K562 (cell line): ENCODE data around the gene TMEM60. TPM values are rescaled to one million over a fixed set of nuclear protein-coding genes. Genes with fewer than 3 reads are reported as not detected.

Source experiments
- DPF2 ChIP-seq: fragments of 450-650 bp; IDR thresholded peaks from 2 replicates; pipeline ENCODE4 v1.6.1; 2016
- GATAD2B ChIP-seq: fragments of 450-650 bp; IDR thresholded peaks from 2 replicates; pipeline ENCODE4 v1.6.1; 2017; ENCODE audit warnings: mild to moderate bottlenecking, borderline replicate concordance
- HBP1 ChIP-seq: fragments of 450-650 bp; formaldehyde crosslinking; IDR thresholded peaks from 2 replicates; pipeline ENCODE4 v1.4.0; 2022; ENCODE audit warnings: missing genetic modification characterization
- MAFG ChIP-seq: fragments of 450-650 bp; conservative IDR thresholded peaks from 2 replicates; pipeline ENCODE4 v1.6.1; 2016; ENCODE audit warnings: missing genetic modification characterization, missing compliant biosample characterization
- RNF2 ChIP-seq: sonication (generic); IDR thresholded peaks from 2 replicates; pipeline ENCODE4 v1.6.1; 2016
- ZNF184 ChIP-seq: sonication (generic); formaldehyde crosslinking; IDR thresholded peaks from 2 replicates; pipeline ENCODE4 v1.5.0; 2020; ENCODE audit warnings: missing genetic modification reagents
- ZNF316 ChIP-seq: fragments of 450-650 bp; IDR thresholded peaks from 2 replicates; pipeline ENCODE4 v1.6.1; 2016
- polyA plus RNA-seq, 8 experiments: library from polyadenylated mRNA; depleted of rRNA in 4 of 8; stranded (reverse) in 5 of 8; unstranded in 3 of 8; fragments of >200 nt; fragmentation: Nextera tagmentation in 2 of 8; fragmentation: Illumina TruSeq in 1 of 8; extraction: Ambion mirVana in 2 of 8; extraction: Trizol in 1 of 8; gene quantifications; 2 replicates each; pipeline versions ENCODE4 v1.2.1 to v1.2.3, GENCODE V29; 2011 to 2014; ENCODE audit warnings: inconsistent platforms in 1 of 8, missing spikeins in 1 of 8
- total RNA-seq, 7 experiments: library from RNA; depleted of rRNA in 6 of 7; stranded (reverse); fragments of >200 nt in 6 of 7; fragmentation: Illumina TruSeq in 2 of 7; extraction: Trizol in 2 of 7; gene quantifications; 2 replicates each; pipeline versions ENCODE4 v1.2.1 to v1.2.3, GENCODE V29; 2011 to 2021; ENCODE audit warnings: low replicate concordance in 1 of 7
- TF ChIP-seq, protein P1 (sequence below), 2 experiments: IDR thresholded peaks; 2 replicates each; pipeline ENCODE4 v1.6.1; 2011; ENCODE audit warnings: borderline replicate concordance in 1 of 2, control low read depth in 1 of 2, low read depth in 1 of 2, low read length in 1 of 2, mild to moderate bottlenecking in 1 of 2, mixed read lengths in 1 of 2, moderate library complexity in 1 of 2; ENCODE audit not compliant: insufficient read depth in 1 of 2, insufficient read length in 1 of 2, poor library complexity in 1 of 2, severe bottlenecking in 1 of 2; ENCODE audit errors: extremely low read depth in 1 of 2
- TF ChIP-seq, protein P2 (sequence below), 2 experiments: fragments of 450-650 bp; formaldehyde crosslinking in 1 of 2; IDR thresholded peaks; 2 replicates each; pipeline versions ENCODE4 v1.4.0 to v1.6.1; 2014 to 2020; ENCODE audit warnings: mild to moderate bottlenecking in 2 of 2, borderline replicate concordance in 1 of 2, low read depth in 1 of 2

TMEM60 gene
- total and polyA plus RNA-seq, 9 of the 15 experiments (the other 6 are each of a cell fraction or from before 2014, with no cell fraction given): 12.5 to 140 (median 38.4) TPM

GRCh38 chr7:77830649-77831355, 32.6 kb upstream of the TMEM60 start (continued):
- TF ChIP-seq, protein P1, sequence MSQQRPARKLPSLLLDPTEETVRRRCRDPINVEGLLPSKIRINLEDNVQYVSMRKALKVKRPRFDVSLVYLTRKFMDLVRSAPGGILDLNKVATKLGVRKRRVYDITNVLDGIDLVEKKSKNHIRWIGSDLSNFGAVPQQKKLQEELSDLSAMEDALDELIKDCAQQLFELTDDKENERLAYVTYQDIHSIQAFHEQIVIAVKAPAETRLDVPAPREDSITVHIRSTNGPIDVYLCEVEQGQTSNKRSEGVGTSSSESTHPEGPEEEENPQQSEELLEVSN (IDR thresholded peaks at IDR 0.05; ENCODE audit: borderline replicate concordance in 1 of 2, extremely low read depth in 1 of 2, insufficient read depth in 1 of 2, insufficient read length in 1 of 2, low read depth in 1 of 2, low read length in 1 of 2, poor library complexity in 1 of 2, severe bottlenecking in 1 of 2): peak in 1 of 2 experiments; percentile 16
- TF ChIP-seq RNF2: no peak
- no peak for TF ChIP-seq DPF2
- TF ChIP-seq MAFG (tag): peak; percentile 63
- TF ChIP-seq, protein P2, sequence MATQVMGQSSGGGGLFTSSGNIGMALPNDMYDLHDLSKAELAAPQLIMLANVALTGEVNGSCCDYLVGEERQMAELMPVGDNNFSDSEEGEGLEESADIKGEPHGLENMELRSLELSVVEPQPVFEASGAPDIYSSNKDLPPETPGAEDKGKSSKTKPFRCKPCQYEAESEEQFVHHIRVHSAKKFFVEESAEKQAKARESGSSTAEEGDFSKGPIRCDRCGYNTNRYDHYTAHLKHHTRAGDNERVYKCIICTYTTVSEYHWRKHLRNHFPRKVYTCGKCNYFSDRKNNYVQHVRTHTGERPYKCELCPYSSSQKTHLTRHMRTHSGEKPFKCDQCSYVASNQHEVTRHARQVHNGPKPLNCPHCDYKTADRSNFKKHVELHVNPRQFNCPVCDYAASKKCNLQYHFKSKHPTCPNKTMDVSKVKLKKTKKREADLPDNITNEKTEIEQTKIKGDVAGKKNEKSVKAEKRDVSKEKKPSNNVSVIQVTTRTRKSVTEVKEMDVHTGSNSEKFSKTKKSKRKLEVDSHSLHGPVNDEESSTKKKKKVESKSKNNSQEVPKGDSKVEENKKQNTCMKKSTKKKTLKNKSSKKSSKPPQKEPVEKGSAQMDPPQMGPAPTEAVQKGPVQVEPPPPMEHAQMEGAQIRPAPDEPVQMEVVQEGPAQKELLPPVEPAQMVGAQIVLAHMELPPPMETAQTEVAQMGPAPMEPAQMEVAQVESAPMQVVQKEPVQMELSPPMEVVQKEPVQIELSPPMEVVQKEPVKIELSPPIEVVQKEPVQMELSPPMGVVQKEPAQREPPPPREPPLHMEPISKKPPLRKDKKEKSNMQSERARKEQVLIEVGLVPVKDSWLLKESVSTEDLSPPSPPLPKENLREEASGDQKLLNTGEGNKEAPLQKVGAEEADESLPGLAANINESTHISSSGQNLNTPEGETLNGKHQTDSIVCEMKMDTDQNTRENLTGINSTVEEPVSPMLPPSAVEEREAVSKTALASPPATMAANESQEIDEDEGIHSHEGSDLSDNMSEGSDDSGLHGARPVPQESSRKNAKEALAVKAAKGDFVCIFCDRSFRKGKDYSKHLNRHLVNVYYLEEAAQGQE (IDR thresholded peaks at IDR 0.05; ENCODE audit: borderline replicate concordance): no peak
- TF ChIP-seq, protein P2 (CRISPR knock-in tag; IDR thresholded peaks at IDR 0.05; ENCODE audit: low read depth): no peak
- TF ChIP-seq HBP1 (CRISPR knock-in tag): no peak
- TF ChIP-seq ZNF316: peak; percentile 73
- peak; percentile 24; the same call in 1 of the 2 replicates for TF ChIP-seq GATAD2B
- TF ChIP-seq ZNF184 (CRISPR knock-in tag): no peak
